ENCODE results near the gene MAP3K10.
A peak's percentile ranks its signal among the peaks of the same experiment; 100 is the strongest.

The MAP3K10 gene

GRCh38 chr19:40174092-40174491 is 17.1 kb upstream of the MAP3K10 start:
- no peak for DNase-seq

- DNase-seq: no peak
These were observed 15.4 kb upstream of the MAP3K10 start for GRCh38 chr19:40175820-40176219.

GRCh38 chr19:40177286-40178070 is 13.7 kb upstream of the MAP3K10 start:
- DNase-seq: no peak

- no peak for DNase-seq
These were observed 12.5 kb upstream of the MAP3K10 start for GRCh38 chr19:40178756-40179155.

GRCh38 chr19:40184273-40184672 is 7.0 kb upstream of the MAP3K10 start:
- no peak for DNase-seq

- peak; percentile 62 for DNase-seq
These were observed 815 bp downstream of the MAP3K10 start for GRCh38 chr19:40191836-40192646.

- no peak for DNase-seq
These were observed 1.7 kb downstream of the MAP3K10 start for GRCh38 chr19:40192758-40193586.

GRCh38 chr19:40193587-40193849 is 2.3 kb downstream of the MAP3K10 start:
- no peak for DNase-seq

GRCh38 chr19:40198272-40198990 is 7.2 kb downstream of the MAP3K10 start:
- no peak for DNase-seq

- DNase-seq: no peak
These were observed 9.3 kb downstream of the MAP3K10 start for GRCh38 chr19:40200341-40201099.

GRCh38 chr19:40204381-40204780 is 13.2 kb downstream of the MAP3K10 start:
- DNase-seq: no peak

GRCh38 chr19:40205760-40206159 is 14.5 kb downstream of the MAP3K10 start:
- DNase-seq: no peak

GRCh38 chr19:40208602-40209001 is 17.4 kb downstream of the MAP3K10 start:
- DNase-seq: no peak

- DNase-seq: no peak
These were observed 19.7 kb downstream of the MAP3K10 start for GRCh38 chr19:40210889-40211288.

- DNase-seq: no peak
These were observed 22.1 kb downstream of the MAP3K10 start for GRCh38 chr19:40213251-40213829.

GRCh38 chr19:40213882-40214570 is 22.8 kb downstream of the MAP3K10 start:
- DNase-seq: no peak

- no peak for DNase-seq
These were observed 23.7 kb downstream of the MAP3K10 start for GRCh38 chr19:40214936-40215335.

GRCh38 chr19:40216013-40216776 is 25.0 kb downstream of the MAP3K10 start:
- DNase-seq: no peak

GRCh38 chr19:40216777-40217026 is 25.5 kb downstream of the MAP3K10 start:
- no peak for DNase-seq

All from right kidney (tissue), 1 donor.